OCI-LY3 (cell line): Measurements from ENCODE around the gene SAMD4B.
"Not testable (repeated sequence)": the region's sequence is repeated elsewhere in the genome, so short reads cannot be mapped to it uniquely, and the experiment has no call there.

Source experiments
- CTCF ChIP-seq: fragments of 200-600, 300-600 bp; sonication (generic); IDR thresholded peaks from 2 replicates; pipeline ENCODE4 v1.5.1; 2014; ENCODE audit warnings: antibody characterized with exemption, low read length, low read depth
- EZH2phosphoT487 ChIP-seq: fragments of 200-600 bp; shearing (Covaris generic); IDR thresholded peaks from 2 replicates; pipeline ENCODE4 v1.6.1; 2018; ENCODE audit warnings: antibody characterized with exemption, mixed run types, low read depth

- TF ChIP-seq CTCF, EZH2phosphoT487: not testable (repeated sequence)
Observed at GRCh38 chr19:39332738-39333137, 9.5 kb upstream of the SAMD4B start.
